B cell (primary cell): ENCODE results near the gene RBM4B. TPM values are rescaled to one million over a fixed set of nuclear protein-coding genes. Genes with fewer than 3 reads are reported as not detected.

ENCODE experiments used
- ATAC-seq: fragments of 200-7000 bp; cut with Tn5 transposase; one replicate; pipeline ENCODE4 v1.10.0; 2021; ENCODE audit warnings: low read depth, mild to moderate bottlenecking, moderate number of reproducible peaks, moderate library complexity
- CTCF ChIA-PET: fragments of 350-600 bp; sonication (Branson Sonifier 250); formaldehyde crosslinking; loops from one replicate; lab custom pipeline; 2021; ENCODE audit warnings: antibody characterized with exemption, inconsistent platforms; lab: Charles Lee
- POLR2A ChIA-PET: fragments of 350-600 bp; sonication (Branson Sonifier 250); formaldehyde crosslinking; loops from one replicate; lab custom pipeline; 2021; ENCODE audit warnings: antibody characterized with exemption; lab: Charles Lee
- DNase-seq: peaks from one replicate; pipeline ENCODE4 v3.0.0; 2013
- H2AFZ ChIP-seq: 2 replicates; pipeline ENCODE4 v1.6.1; 2012; ENCODE audit warnings: mild to moderate bottlenecking, low read depth, low read length; ENCODE audit not compliant: insufficient read depth, poor library complexity, severe bottlenecking
- H3K27ac ChIP-seq, 2 donors: 1 replicate in 1 of 2; 2 replicates in 1 of 2; pipeline ENCODE4 v1.5.1; 2012 to 2013; ENCODE audit warnings: low read length in 2 of 2, mild to moderate bottlenecking in 2 of 2, moderate library complexity in 1 of 2
- H3K27me3 ChIP-seq, 4 experiments: fragments of 200-600 bp in 1 of 4; sonication (generic) in 1 of 4; replicated peaks in 1 of 4; 1 replicate in 2 of 4; 2 replicates in 2 of 4; pipeline versions ENCODE4 v1.6.1 to v1.7.0; 2013 to 2016; ENCODE audit warnings: low read length in 3 of 4, mild to moderate bottlenecking in 2 of 4, mixed read lengths in 1 of 4, moderate library complexity in 1 of 4; ENCODE audit not compliant: insufficient read depth in 4 of 4, control insufficient read depth in 3 of 4; ENCODE audit errors: control extremely low read depth in 1 of 4
- H3K36me3 ChIP-seq, 2 experiments: replicated peaks in 1 of 2; 1 replicate in 1 of 2; 2 replicates in 1 of 2; pipeline versions ENCODE4 v1.6.1 to v1.7.1; 2013; ENCODE audit warnings: low read length in 1 of 2; ENCODE audit not compliant: insufficient read depth in 2 of 2, control insufficient read depth in 1 of 2; ENCODE audit errors: control extremely low read depth in 1 of 2, extremely low read depth in 1 of 2
- H3K4me1 ChIP-seq, 2 donors: fragments of 200-600 bp in 1 of 2; sonication (generic) in 1 of 2; 1 replicate in 1 of 2; 2 replicates in 1 of 2; pipeline versions ENCODE4 v1.5.1 to v1.6.1; 2013 to 2017; ENCODE audit warnings: low read length in 2 of 2; ENCODE audit not compliant: control insufficient read depth in 2 of 2, insufficient read depth in 2 of 2
- H3K4me2 ChIP-seq: replicated peaks from 2 replicates; pipeline ENCODE3; 2012; ENCODE audit warnings: mild to moderate bottlenecking, low read depth, low read length; ENCODE audit not compliant: poor library complexity, severe bottlenecking
- H3K4me3 ChIP-seq, 5 experiments: fragments of 200-600 bp in 1 of 5; sonication (generic) in 1 of 5; 1 replicate in 3 of 5; 2 replicates in 2 of 5; pipeline versions ENCODE4 v1.5.1 to v1.7.0; 2011 to 2016; ENCODE audit warnings: low read length in 4 of 5, mild to moderate bottlenecking in 4 of 5, low read depth in 2 of 5, control low read depth in 1 of 5, moderate library complexity in 1 of 5; ENCODE audit not compliant: insufficient read depth in 1 of 5; ENCODE audit errors: control extremely low read depth in 1 of 5, extremely low read depth in 1 of 5
- H3K79me2 ChIP-seq: fragments of 200-600 bp; sonication (generic); one replicate; pipeline ENCODE4 v1.6.0; 2016; ENCODE audit warnings: low read length; ENCODE audit not compliant: control insufficient read depth, insufficient read depth
- H3K9ac ChIP-seq: fragments of 200-600 bp; sonication (generic); 2 replicates; pipeline ENCODE4 v1.6.1; 2017; ENCODE audit warnings: mild to moderate bottlenecking, low read length, moderate library complexity
- H3K9me3 ChIP-seq, 3 donors: one replicate each; pipeline versions ENCODE4 v1.6.1 to v1.7.1; 2013; ENCODE audit warnings: low read length in 2 of 3; ENCODE audit not compliant: control insufficient read depth in 2 of 3, insufficient read depth in 1 of 3; ENCODE audit errors: control extremely low read depth in 1 of 3
- H4K20me1 ChIP-seq: 2 replicates; pipeline ENCODE4 v1.6.0; 2012; ENCODE audit warnings: mild to moderate bottlenecking, low read length; ENCODE audit not compliant: insufficient read depth, control insufficient read depth, poor library complexity, severe bottlenecking
- H3K27ac Mint-ChIP-seq: one replicate; pipeline ENCODE4 v1.8.0; 2021; ENCODE audit warnings: mixed read lengths
- H3K27me3 Mint-ChIP-seq: one replicate; pipeline ENCODE4 v1.8.0; 2021; ENCODE audit warnings: mixed read lengths
- H3K4me1 Mint-ChIP-seq: one replicate; pipeline ENCODE4 v1.8.0; 2021; ENCODE audit warnings: mixed read lengths
- H3K4me3 Mint-ChIP-seq: one replicate; pipeline ENCODE4 v1.8.0; 2021; ENCODE audit warnings: mixed read lengths
- H3K9me3 Mint-ChIP-seq: one replicate; pipeline ENCODE4 v1.8.0; 2022; ENCODE audit warnings: mixed read lengths; ENCODE audit not compliant: insufficient read depth
- EZH2 ChIP-seq: IDR thresholded peaks from 2 replicates; pipeline ENCODE4 v1.6.1; 2012; ENCODE audit warnings: borderline replicate concordance, low read depth, mild to moderate bottlenecking, moderate library complexity, low read length; ENCODE audit not compliant: insufficient read depth, poor library complexity, severe bottlenecking
- whole genome bisulfite sequencing: methylation state at CpG from one replicate; pipeline ENCODE4 v1.1.5; 2013; ENCODE audit warnings: missing lambda C conversion rate; ENCODE audit not compliant: insufficient coverage; 5-methylcytosine and 5-hydroxymethylcytosine counted together
- intact Hi-C: fragments of 100-400 bp; cut with micrococcal nuclease; formaldehyde crosslinking; loops from one replicate; pipeline ENCODE4 v1.10.0; 2022
- polyA plus RNA-seq: library from polyadenylated mRNA; depleted of rRNA; stranded (reverse); fragments of >200 nt; gene quantifications from 2 replicates; pipeline ENCODE4 v1.2.3, GENCODE V29; 2012
- total RNA-seq, 2 donors: library from RNA; stranded (reverse); fragments of 120-200 nt in 1 of 2; gene quantifications; 1 replicate in 1 of 2; 2 replicates in 1 of 2; pipeline versions ENCODE4 v1.2.3 to v1.2.4, GENCODE V29; 2013 to 2022
- TF ChIP-seq, protein P1 (sequence below): fragments of 200-600 bp; IDR thresholded peaks from one replicate; pipeline ENCODE4 v1.8.0; 2022; ENCODE audit warnings: antibody characterized with exemption, mild to moderate bottlenecking

Gene RBM4B
- total and polyA plus RNA-seq, 2 donors (not counting 1 experiment from before 2014, with no cell fraction given): 33.2 to 61.3 TPM

DNA sequence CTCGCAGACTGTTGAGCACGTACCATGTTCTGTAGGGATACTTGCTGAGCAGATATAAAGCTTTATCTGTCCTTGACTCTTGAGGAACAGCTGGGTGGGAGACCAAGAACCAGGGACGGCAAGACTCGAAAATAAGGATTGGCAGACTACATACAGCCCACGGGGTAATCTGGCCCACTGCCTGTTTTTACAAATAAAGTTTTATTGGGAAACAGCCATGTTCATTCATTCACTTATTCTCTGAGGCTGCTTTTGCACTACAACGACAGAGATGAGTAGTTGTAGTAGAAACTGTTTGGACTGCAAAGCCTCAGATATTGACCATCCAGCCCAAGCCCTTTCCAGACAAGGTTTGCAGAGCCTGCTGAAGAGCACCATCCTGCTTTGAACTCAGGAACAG is 20.3 kb upstream of the RBM4B start:
- ATAC-seq (no peak), DNase-seq (no peak)
- H3K27me3 ChIP-seq: no peaks in the 10 kb centered on the region
- Mint-ChIP-seq H3K4me1 (peaks cover 4% of the 10 kb centered on the region), H3K4me3 (no peak overlapping the region), H3K9me3 (no peaks in the 10 kb centered on the region), H3K27me3 (no peaks in the 10 kb centered on the region), H3K27ac (no peak overlapping the region)
- 94% methylated on average over 6 of the region's 6 CpGs for WGBS
- H3K9me3 ChIP-seq: peaks cover 0 to 16% (median 0%) of the 10 kb centered on the region in 3 donors
- no peak overlapping the region for H3K4me3 ChIP-seq
- H2AFZ ChIP-seq: no peak overlapping the region
- POLR2A ChIA-PET: no interaction called here
- peaks cover 3 to 5% of the 10 kb centered on the region in 2 donors for H3K4me1 ChIP-seq
- H3K36me3 ChIP-seq: no peaks in the 10 kb centered on the region
- CTCF ChIA-PET: interaction anchor here (1.2 to 10.4 kb wide), 2 partner anchors 135 to 383 kb away, joined by 3 to 182 read pairs; no protein-coding TSS in a partner anchor
- TF ChIP-seq, protein P1, sequence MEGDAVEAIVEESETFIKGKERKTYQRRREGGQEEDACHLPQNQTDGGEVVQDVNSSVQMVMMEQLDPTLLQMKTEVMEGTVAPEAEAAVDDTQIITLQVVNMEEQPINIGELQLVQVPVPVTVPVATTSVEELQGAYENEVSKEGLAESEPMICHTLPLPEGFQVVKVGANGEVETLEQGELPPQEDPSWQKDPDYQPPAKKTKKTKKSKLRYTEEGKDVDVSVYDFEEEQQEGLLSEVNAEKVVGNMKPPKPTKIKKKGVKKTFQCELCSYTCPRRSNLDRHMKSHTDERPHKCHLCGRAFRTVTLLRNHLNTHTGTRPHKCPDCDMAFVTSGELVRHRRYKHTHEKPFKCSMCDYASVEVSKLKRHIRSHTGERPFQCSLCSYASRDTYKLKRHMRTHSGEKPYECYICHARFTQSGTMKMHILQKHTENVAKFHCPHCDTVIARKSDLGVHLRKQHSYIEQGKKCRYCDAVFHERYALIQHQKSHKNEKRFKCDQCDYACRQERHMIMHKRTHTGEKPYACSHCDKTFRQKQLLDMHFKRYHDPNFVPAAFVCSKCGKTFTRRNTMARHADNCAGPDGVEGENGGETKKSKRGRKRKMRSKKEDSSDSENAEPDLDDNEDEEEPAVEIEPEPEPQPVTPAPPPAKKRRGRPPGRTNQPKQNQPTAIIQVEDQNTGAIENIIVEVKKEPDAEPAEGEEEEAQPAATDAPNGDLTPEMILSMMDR: no peak
- no peak for TF ChIP-seq EZH2
- no peaks in the 10 kb centered on the region for H3K79me2 ChIP-seq
- no peak overlapping the region for H3K27ac ChIP-seq
- H3K9ac ChIP-seq: no peak overlapping the region
- H3K4me2 ChIP-seq: no peak overlapping the region
- intact Hi-C loops: no loop called here
- H4K20me1 ChIP-seq: no peaks in the 10 kb centered on the region

DNA sequence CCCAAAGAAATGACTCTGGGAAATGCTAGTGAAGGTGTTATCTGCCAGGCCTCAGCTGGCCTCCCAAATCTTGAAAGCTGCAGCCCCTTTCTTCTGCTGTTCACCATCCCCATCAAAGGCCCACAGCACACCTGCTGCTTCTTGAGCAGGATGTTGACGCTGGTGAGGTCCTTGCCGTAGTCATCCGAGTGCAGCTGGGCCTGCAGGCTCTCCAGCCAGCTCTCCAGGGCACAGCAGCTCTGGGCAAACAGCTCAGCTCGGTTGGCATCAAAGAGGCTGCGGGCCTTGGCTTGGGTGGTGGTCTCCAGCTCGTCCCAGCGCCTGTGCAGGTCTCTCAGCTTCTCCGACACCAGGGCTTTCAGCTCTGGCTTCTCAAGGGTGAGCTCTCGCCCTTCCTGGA is 18.5 kb upstream of the RBM4B start:
- 89% methylated on average over 9 of the region's 9 CpGs for WGBS
- Histone ChIP-seq H2AFZ (no peak overlapping the region), H3K79me2 (no peaks in the 10 kb centered on the region), H3K9ac (no peak overlapping the region), H3K36me3 (no peaks in the 10 kb centered on the region), H3K27me3 (no peaks in the 10 kb centered on the region), H3K27ac (no peak overlapping the region), H3K4me3 (no peak overlapping the region), H3K4me2 (no peak overlapping the region), H3K4me1 (peaks cover 3 to 5% of the 10 kb centered on the region in 2 donors), H3K9me3 (peaks cover 0 to 16% (median 0%) of the 10 kb centered on the region in 3 donors), H4K20me1 (no peaks in the 10 kb centered on the region)
- Mint-ChIP-seq H3K9me3 (no peaks in the 10 kb centered on the region), H3K27me3 (no peaks in the 10 kb centered on the region), H3K4me1 (peaks cover 4% of the 10 kb centered on the region), H3K27ac (no peak overlapping the region), H3K4me3 (no peak overlapping the region)
- CTCF ChIA-PET: interaction anchor here (0.9 to 10.4 kb wide), 17 partner anchors 29 to 385 kb away, joined by 3 to 182 read pairs (median 4); no protein-coding TSS in a partner anchor
- intact Hi-C loops: no loop called here
- DNase-seq (no peak), ATAC-seq (no peak)
- TF ChIP-seq, protein P1: no peak
- TF ChIP-seq EZH2: no peak
- POLR2A ChIA-PET: interaction anchor here (1.3 kb wide), 1 partner anchor 138 kb away, joined by 3 read pairs; no protein-coding TSS in a partner anchor
